Skin of body (tissue), 2 donors: Measurements from ENCODE around the gene AMDHD1. TPM values are rescaled to one million over a fixed set of nuclear protein-coding genes. Genes with fewer than 3 reads are reported as not detected.
"Not testable (repeated sequence)": the region's sequence is repeated elsewhere in the genome, so short reads cannot be mapped to it uniquely, and the experiment has no call there.

Experiments
- DNase-seq: peaks from one replicate; lab custom pipeline; 2025; lab: John Stamatoyannopoulos, UW
- total RNA-seq: library from RNA; depleted of rRNA; stranded (reverse); fragments of >200 nt; gene quantifications from one replicate; pipeline ENCODE4 v1.2.3, GENCODE V29; 2014

AMDHD1 gene
- total RNA-seq, 1 donor from 2014 or later = 0.20 TPM

- DNase-seq = no peak
Observed at GRCh38 chr12:95963096-95963495, 20.0 kb downstream of the AMDHD1 start.

GRCh38 chr12:95966287-95966870 is 23.2 kb downstream of the AMDHD1 start:
- DNase-seq = no peak

- DNase-seq = no peak
Observed at GRCh38 chr12:95967301-95967700, 24.2 kb downstream of the AMDHD1 start.

- DNase-seq = not testable (repeated sequence)
Observed at GRCh38 chr12:95969116-95969515, 26.0 kb downstream of the AMDHD1 start.

- no peak for DNase-seq
Observed at GRCh38 chr12:95970905-95971304, 27.8 kb downstream of the AMDHD1 start.

- no peak for DNase-seq
Observed at GRCh38 chr12:95972832-95973456, 29.8 kb downstream of the AMDHD1 start.

- DNase-seq = no peak
Observed at GRCh38 chr12:95974358-95974757, 31.2 kb downstream of the AMDHD1 start.

GRCh38 chr12:95975491-95975890 is 32.4 kb downstream of the AMDHD1 start:
- no peak for DNase-seq

- no peak for DNase-seq
Observed at GRCh38 chr12:95976416-95976832, 33.3 kb downstream of the AMDHD1 start.

- DNase-seq = no peak
Observed at GRCh38 chr12:95977764-95978305, 34.7 kb downstream of the AMDHD1 start.

- DNase-seq = no peak
Observed at GRCh38 chr12:95978351-95978750, 35.2 kb downstream of the AMDHD1 start.

GRCh38 chr12:95978774-95979173 is 35.6 kb downstream of the AMDHD1 start:
- DNase-seq = no peak

GRCh38 chr12:95980437-95980836 is 37.3 kb downstream of the AMDHD1 start:
- DNase-seq = no peak

- no peak for DNase-seq
Observed at GRCh38 chr12:95982602-95983001, 39.5 kb downstream of the AMDHD1 start.

GRCh38 chr12:95984682-95985081 is 41.6 kb downstream of the AMDHD1 start:
- no peak for DNase-seq

GRCh38 chr12:95986635-95987570 is 43.8 kb downstream of the AMDHD1 start:
- no peak for DNase-seq

GRCh38 chr12:95988506-95989275 is 45.6 kb downstream of the AMDHD1 start:
- DNase-seq = no peak

- DNase-seq = no peak
Observed at GRCh38 chr12:95989504-95990123, 46.5 kb downstream of the AMDHD1 start.

- no peak for DNase-seq
Observed at GRCh38 chr12:95990136-95990535, 47.0 kb downstream of the AMDHD1 start.

- DNase-seq = no peak
Observed at GRCh38 chr12:95993907-95994306, 50.8 kb downstream of the AMDHD1 start.

- DNase-seq = no peak
Observed at GRCh38 chr12:95994476-95994875, 51.3 kb downstream of the AMDHD1 start.
